ENCODE data around the gene TAGAP. TPM values are rescaled to one million over a fixed set of nuclear protein-coding genes. Genes with fewer than 3 reads are reported as not detected.

Gene TAGAP
- total and polyA plus RNA-seq, 5 donors from 2014 or later = 105 to 330 (median 190) TPM

DNA sequence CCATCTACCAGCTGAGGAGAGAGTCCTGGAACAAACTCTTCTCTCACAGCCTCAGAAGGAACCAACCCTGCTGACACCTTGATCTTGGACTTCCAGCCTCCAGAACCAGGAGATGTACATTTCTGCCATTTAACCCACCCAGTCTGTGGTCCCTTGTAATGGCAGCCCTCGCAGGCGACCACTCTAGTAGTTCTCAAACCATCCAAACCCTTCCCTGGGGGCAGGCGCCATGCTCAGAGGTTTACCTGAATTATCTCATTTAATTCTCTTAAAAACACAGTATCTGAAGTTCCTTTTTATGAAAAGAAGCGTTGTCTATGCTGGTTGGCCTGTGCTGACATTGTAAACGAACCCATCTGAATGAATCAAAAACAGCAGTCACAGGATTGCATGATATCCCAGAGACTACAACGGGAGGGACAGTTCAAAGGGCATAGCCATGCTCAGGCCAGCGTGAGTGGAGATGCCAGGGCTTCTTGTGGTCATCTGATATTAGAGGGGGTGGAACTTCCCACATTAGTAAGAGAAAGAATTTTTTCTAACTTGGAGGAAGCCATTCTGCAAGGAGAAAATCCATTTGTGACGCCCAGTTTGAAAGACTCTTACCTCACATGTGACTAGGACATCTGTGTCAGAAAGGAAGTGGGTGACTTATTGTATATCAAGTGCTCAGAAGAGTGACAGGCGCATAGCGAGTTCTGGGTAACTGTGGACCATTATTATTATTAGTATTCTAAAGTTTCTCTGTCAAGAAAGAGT, 17.2 kb upstream of the TAGAP start:
- Mint-ChIP-seq H3K27ac (peak overlapping the region; percentile 93 to 99 (median 99)), H3K27me3 (no peaks in the 10 kb centered on the region), H3K36me3 (no peaks in the 10 kb centered on the region), H3K4me1 (peaks cover 43 to 90% (median 53%) of the 10 kb centered on the region in 4 donors), H3K4me3 (peak overlapping the region; percentile 54 to 88 (median 73)), H3K9me3 (no peaks in the 10 kb centered on the region)
- Histone ChIP-seq H3K4me3 (ENCODE audit: low read depth, low read length) (peak overlapping the region; percentile 78), H3K36me3 (ENCODE audit: control insufficient read depth, insufficient read depth, low read length) (no peaks in the 10 kb centered on the region), H3K9me3 (ENCODE audit: control insufficient read depth in 2 of 2, low read length in 2 of 2) (no peaks in the 10 kb centered on the region), H3K27ac (ENCODE audit: insufficient read depth, low read length, poor library complexity, severe bottlenecking) (peak overlapping the region; percentile 91), H3K27me3 (ENCODE audit: control insufficient read depth, insufficient read depth, low read length) (no peaks in the 10 kb centered on the region), H3K4me1 (ENCODE audit: control insufficient read depth, insufficient read depth, low read length, poor library complexity, severe bottlenecking) (peaks cover 49% of the 10 kb centered on the region)
- peak in 1 of 3 donors; percentile 89 for DNase-seq
- ATAC-seq (ENCODE audit: low read depth in 2 of 2) = peak; percentile 88 to 89

DNA sequence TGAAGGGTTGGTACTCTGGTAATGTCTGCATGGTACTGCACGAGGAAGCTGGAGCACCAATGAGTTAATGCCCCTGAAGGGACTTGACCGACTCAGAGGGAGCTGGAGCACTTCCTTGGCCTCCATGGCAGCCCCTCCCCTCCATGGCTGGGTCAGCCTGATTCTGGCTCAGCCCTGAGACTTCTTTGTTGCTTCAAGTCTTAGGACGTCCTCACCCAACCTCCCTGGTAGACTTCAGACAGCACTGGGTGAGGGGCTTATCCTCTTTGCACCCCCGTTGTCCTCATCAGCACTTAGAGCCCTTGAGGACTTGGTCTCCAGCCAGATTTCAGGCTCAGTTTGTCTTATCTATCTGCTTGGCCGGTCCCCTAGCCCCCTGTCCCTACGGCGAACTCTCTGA, 16.4 kb upstream of the TAGAP start:
- no peak for ATAC-seq (ENCODE audit: low read depth in 2 of 2)
- peaks cover 58% of the 10 kb centered on the region for H3K4me1 ChIP-seq (ENCODE audit: control insufficient read depth, insufficient read depth, low read length, poor library complexity, severe bottlenecking)
- peak overlapping the region in 2 of 4 donors; percentile 67 to 79 for H3K4me3 Mint-ChIP-seq

GRCh38 chr6:159059885-159060506, 15.2 kb upstream of the TAGAP start:
- no peak overlapping the region for H3K27ac ChIP-seq (ENCODE audit: insufficient read depth, low read length, poor library complexity, severe bottlenecking)
- no peaks in the 10 kb centered on the region for H3K27me3 ChIP-seq (ENCODE audit: control insufficient read depth, insufficient read depth, low read length)
- ATAC-seq (ENCODE audit: low read depth in 2 of 2) (no peak), DNase-seq (no peak)
- no peaks in the 10 kb centered on the region for H3K36me3 ChIP-seq (ENCODE audit: control insufficient read depth, insufficient read depth, low read length)
- H3K4me3 Mint-ChIP-seq = peak overlapping the region in 1 of 4 donors; percentile 53
- no peak overlapping the region for H3K4me3 ChIP-seq (ENCODE audit: low read depth, low read length)
- H3K4me1 Mint-ChIP-seq = peaks cover 51 to 89% (median 60%) of the 10 kb centered on the region in 4 donors
- no peaks in the 10 kb centered on the region for H3K27me3 Mint-ChIP-seq
- H3K27ac Mint-ChIP-seq = peak overlapping the region; percentile 93 to 99 (median 95)
- no peaks in the 10 kb centered on the region for H3K36me3 Mint-ChIP-seq
- H3K9me3 Mint-ChIP-seq = no peaks in the 10 kb centered on the region
- H3K4me1 ChIP-seq (ENCODE audit: control insufficient read depth, insufficient read depth, low read length, poor library complexity, severe bottlenecking) = peaks cover 63% of the 10 kb centered on the region
- H3K9me3 ChIP-seq (ENCODE audit: control insufficient read depth in 2 of 2, low read length in 2 of 2) = no peaks in the 10 kb centered on the region

More for the DNA sequence above, 16.4 kb upstream of the TAGAP start:
- no peak overlapping the region for H3K4me3 ChIP-seq (ENCODE audit: low read depth, low read length)
- no peaks in the 10 kb centered on the region for H3K27me3 ChIP-seq (ENCODE audit: control insufficient read depth, insufficient read depth, low read length)
- DNase-seq = no peak
- peak overlapping the region; percentile 91 for H3K27ac ChIP-seq (ENCODE audit: insufficient read depth, low read length, poor library complexity, severe bottlenecking)
- H3K36me3 Mint-ChIP-seq = no peaks in the 10 kb centered on the region
- peaks cover 51 to 90% (median 58%) of the 10 kb centered on the region in 4 donors for H3K4me1 Mint-ChIP-seq
- H3K36me3 ChIP-seq (ENCODE audit: control insufficient read depth, insufficient read depth, low read length) = no peaks in the 10 kb centered on the region
- no peaks in the 10 kb centered on the region for H3K27me3 Mint-ChIP-seq
- no peaks in the 10 kb centered on the region for H3K9me3 ChIP-seq (ENCODE audit: control insufficient read depth in 2 of 2, low read length in 2 of 2)
- peak overlapping the region; percentile 93 to 99 (median 99) for H3K27ac Mint-ChIP-seq
- no peaks in the 10 kb centered on the region for H3K9me3 Mint-ChIP-seq

DNA sequence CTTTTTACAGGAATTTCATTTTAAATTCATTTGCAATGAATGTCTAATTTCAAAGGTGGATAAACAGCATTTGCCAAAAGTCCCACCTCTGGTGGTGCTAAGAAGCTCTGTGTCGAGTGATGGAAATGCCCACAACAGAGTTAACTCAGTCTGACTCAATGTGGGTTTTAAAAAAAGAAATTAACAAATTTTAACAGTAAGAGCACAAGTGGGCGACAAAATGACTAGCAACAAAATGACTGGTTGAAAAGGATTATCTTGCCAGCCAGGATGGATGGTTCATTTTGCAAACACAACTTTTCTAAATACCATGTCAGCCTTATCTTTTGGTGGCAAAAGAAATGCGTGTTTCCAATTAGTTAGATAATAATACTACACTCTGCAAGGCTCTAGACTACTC, 14.3 kb upstream of the TAGAP start:
- Mint-ChIP-seq H3K4me1 (peaks cover 47 to 86% (median 53%) of the 10 kb centered on the region in 4 donors), H3K27ac (peak overlapping the region in 1 of 3 donors; percentile 10), H3K4me3 (peak overlapping the region in 1 of 4 donors; percentile 53), H3K27me3 (no peaks in the 10 kb centered on the region), H3K9me3 (no peaks in the 10 kb centered on the region), H3K36me3 (no peaks in the 10 kb centered on the region)
- Histone ChIP-seq H3K36me3 (ENCODE audit: control insufficient read depth, insufficient read depth, low read length) (no peaks in the 10 kb centered on the region), H3K4me1 (ENCODE audit: control insufficient read depth, insufficient read depth, low read length, poor library complexity, severe bottlenecking) (peaks cover 55% of the 10 kb centered on the region), H3K27me3 (ENCODE audit: control insufficient read depth, insufficient read depth, low read length) (no peaks in the 10 kb centered on the region), H3K9me3 (ENCODE audit: control insufficient read depth in 2 of 2, low read length in 2 of 2) (no peaks in the 10 kb centered on the region), H3K27ac (ENCODE audit: insufficient read depth, low read length, poor library complexity, severe bottlenecking) (no peak overlapping the region), H3K4me3 (ENCODE audit: low read depth, low read length) (peak overlapping the region; percentile 24)
- ATAC-seq (ENCODE audit: low read depth in 2 of 2) (no peak), DNase-seq (peak in 1 of 3 donors; percentile 23)

DNA sequence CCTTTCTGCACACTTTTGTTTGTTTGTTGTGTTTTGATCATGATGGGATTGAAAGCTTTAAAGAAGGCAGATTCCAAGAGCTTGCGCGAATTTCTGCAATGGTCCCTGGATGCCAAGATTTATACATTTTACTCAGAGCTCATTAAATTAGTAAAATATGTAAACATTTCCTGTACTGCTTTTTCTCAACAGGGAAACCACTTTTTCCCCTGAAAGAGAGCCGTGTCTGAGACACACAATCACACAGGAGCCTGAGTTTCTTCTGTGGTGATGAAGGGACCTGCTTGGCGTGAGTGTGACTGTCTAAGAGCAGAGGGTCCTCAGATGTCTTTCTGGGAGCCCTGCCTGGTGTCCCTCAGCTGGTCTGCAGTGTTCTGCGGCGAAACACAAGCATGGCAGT, 12.1 kb upstream of the TAGAP start:
- H3K9me3 ChIP-seq (ENCODE audit: control insufficient read depth in 2 of 2, low read length in 2 of 2) = no peaks in the 10 kb centered on the region
- Mint-ChIP-seq H3K27me3 (peaks cover 5% of the 10 kb centered on the region), H3K36me3 (no peaks in the 10 kb centered on the region), H3K27ac (peak overlapping the region in 2 of 3 donors; percentile 75 to 85), H3K4me1 (peaks cover 29 to 64% (median 34%) of the 10 kb centered on the region in 4 donors), H3K4me3 (peak overlapping the region in 2 of 4 donors; percentile 41 to 62), H3K9me3 (no peaks in the 10 kb centered on the region)
- no peak overlapping the region for H3K27ac ChIP-seq (ENCODE audit: insufficient read depth, low read length, poor library complexity, severe bottlenecking)
- peaks cover 33% of the 10 kb centered on the region for H3K4me1 ChIP-seq (ENCODE audit: control insufficient read depth, insufficient read depth, low read length, poor library complexity, severe bottlenecking)
- H3K4me3 ChIP-seq (ENCODE audit: low read depth, low read length) = peak overlapping the region; percentile 56
- H3K36me3 ChIP-seq (ENCODE audit: control insufficient read depth, insufficient read depth, low read length) = no peaks in the 10 kb centered on the region
- DNase-seq (no peak), ATAC-seq (ENCODE audit: low read depth in 2 of 2) (no peak)
- H3K27me3 ChIP-seq (ENCODE audit: control insufficient read depth, insufficient read depth, low read length) = no peaks in the 10 kb centered on the region

- ATAC-seq (ENCODE audit: low read depth in 2 of 2) = no peak
Observed at GRCh38 chr6:159056432-159056831, 11.6 kb upstream of the TAGAP start.

DNA sequence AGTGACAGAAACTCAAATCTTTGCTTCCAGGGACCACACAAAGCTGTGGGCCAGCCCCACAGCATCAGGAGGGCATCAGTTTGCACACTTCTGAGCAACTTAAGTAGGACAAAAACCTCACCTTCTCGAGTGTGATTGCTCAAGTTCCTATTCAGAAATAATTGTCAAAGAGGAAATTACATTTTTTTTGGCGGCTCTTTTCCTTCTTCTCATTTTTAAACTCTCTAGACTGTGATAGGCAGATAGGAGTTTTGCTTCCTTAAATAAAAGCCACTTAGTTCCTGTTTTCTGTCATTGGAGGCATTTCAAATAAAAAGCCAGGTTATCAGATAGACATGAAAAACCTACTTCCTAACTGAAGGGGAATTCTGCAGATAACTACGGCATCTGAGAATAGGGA, 11.2 kb upstream of the TAGAP start:
- peaks cover 27 to 55% (median 28%) of the 10 kb centered on the region in 4 donors for H3K4me1 Mint-ChIP-seq
- no peaks in the 10 kb centered on the region for H3K9me3 Mint-ChIP-seq
- Histone ChIP-seq H3K36me3 (ENCODE audit: control insufficient read depth, insufficient read depth, low read length) (no peaks in the 10 kb centered on the region), H3K4me3 (ENCODE audit: low read depth, low read length) (peak overlapping the region; percentile 56), H3K9me3 (ENCODE audit: control insufficient read depth in 2 of 2, low read length in 2 of 2) (no peaks in the 10 kb centered on the region), H3K4me1 (ENCODE audit: control insufficient read depth, insufficient read depth, low read length, poor library complexity, severe bottlenecking) (peaks cover 24% of the 10 kb centered on the region), H3K27me3 (ENCODE audit: control insufficient read depth, insufficient read depth, low read length) (no peaks in the 10 kb centered on the region), H3K27ac (ENCODE audit: insufficient read depth, low read length, poor library complexity, severe bottlenecking) (no peak overlapping the region)
- no peak for DNase-seq
- peaks cover 5% of the 10 kb centered on the region for H3K27me3 Mint-ChIP-seq
- ATAC-seq (ENCODE audit: low read depth in 2 of 2) = peak in 1 of 2 donors; percentile 22
- peak overlapping the region; percentile 21 to 62 (median 50) for H3K4me3 Mint-ChIP-seq
- peak overlapping the region; percentile 40 to 85 (median 75) for H3K27ac Mint-ChIP-seq
- H3K36me3 Mint-ChIP-seq = no peaks in the 10 kb centered on the region

More at GRCh38 chr6:159056432-159056831, 11.6 kb upstream of the TAGAP start:
- peaks cover 27 to 59% (median 29%) of the 10 kb centered on the region in 4 donors for H3K4me1 Mint-ChIP-seq
- H3K27ac Mint-ChIP-seq = peak overlapping the region; percentile 40 to 85 (median 75)
- H3K27me3 Mint-ChIP-seq = peaks cover 5% of the 10 kb centered on the region
- peak overlapping the region; percentile 56 for H3K4me3 ChIP-seq (ENCODE audit: low read depth, low read length)
- H3K9me3 Mint-ChIP-seq = no peaks in the 10 kb centered on the region
- no peaks in the 10 kb centered on the region for H3K27me3 ChIP-seq (ENCODE audit: control insufficient read depth, insufficient read depth, low read length)
- no peaks in the 10 kb centered on the region for H3K36me3 Mint-ChIP-seq
- no peaks in the 10 kb centered on the region for H3K36me3 ChIP-seq (ENCODE audit: control insufficient read depth, insufficient read depth, low read length)
- H3K9me3 ChIP-seq (ENCODE audit: control insufficient read depth in 2 of 2, low read length in 2 of 2) = no peaks in the 10 kb centered on the region
- DNase-seq = no peak
- no peak overlapping the region for H3K27ac ChIP-seq (ENCODE audit: insufficient read depth, low read length, poor library complexity, severe bottlenecking)
- peak overlapping the region in 2 of 4 donors; percentile 41 to 62 for H3K4me3 Mint-ChIP-seq
- H3K4me1 ChIP-seq (ENCODE audit: control insufficient read depth, insufficient read depth, low read length, poor library complexity, severe bottlenecking) = peaks cover 28% of the 10 kb centered on the region

Measured in CD4-positive, CD25-positive, alpha-beta regulatory T cell (primary cell).